ENCODE data around the gene SUGP2.

SUGP2 gene

GRCh38 chr19:18969931-18970659 is 63.2 kb downstream of the SUGP2 start:
- no peak for DNase-seq (ENCODE audit: extremely low spot score)
- ChIA-PET POLR2A (interaction anchor here (1.6 kb wide), 1 partner anchor 51 kb away, joined by 4 read pairs; the partner anchor contains the start of genes COPE and DDX49), CTCF (interaction anchor here (0.6 kb wide), 1 partner anchor 22 kb away, joined by 3 read pairs; no protein-coding TSS in a partner anchor)
- TF ChIP-seq PKNOX1 (IDR thresholded peaks at IDR 0.05) (no peak), SUZ12 (IDR thresholded peaks at IDR 0.05) (no peak), FOXK2 (IDR thresholded peaks at IDR 0.05) (no peak), BHLHE40 (IDR thresholded peaks at IDR 0.05; ENCODE audit: borderline replicate concordance) (no peak), SP1 (IDR thresholded peaks at IDR 0.05) (no peak), FOXA1 (IDR thresholded peaks at IDR 0.05) (no peak), LEF1 (IDR thresholded peaks at IDR 0.05; ENCODE audit: borderline replicate concordance) (no peak), HDGF (IDR thresholded peaks at IDR 0.05; ENCODE audit: borderline replicate concordance) (no peak), ARNT (IDR thresholded peaks at IDR 0.05) (no peak), FOXM1 (IDR thresholded peaks at IDR 0.05; ENCODE audit: borderline replicate concordance) (no peak), TARDBP (IDR thresholded peaks at IDR 0.05) (no peak), ZNF384 (IDR thresholded peaks at IDR 0.05) (no peak), NFRKB (IDR thresholded peaks at IDR 0.05) (no peak), ELF4 (IDR thresholded peaks at IDR 0.05) (no peak), L3MBTL2 (conservative IDR thresholded peaks at IDR 0.05) (no peak), CTBP1 (IDR thresholded peaks at IDR 0.05; ENCODE audit: borderline replicate concordance) (no peak)

GRCh38 chr19:18967358-18968146 is 65.8 kb downstream of the SUGP2 start:
- no peak for TF ChIP-seq TARDBP (IDR thresholded peaks at IDR 0.05)
- TF ChIP-seq ZNF384 (IDR thresholded peaks at IDR 0.05), result no peak
- TF ChIP-seq LEF1 (IDR thresholded peaks at IDR 0.05; ENCODE audit: borderline replicate concordance), result no peak
- TF ChIP-seq SUZ12 (IDR thresholded peaks at IDR 0.05), result no peak
- TF ChIP-seq FOXM1 (IDR thresholded peaks at IDR 0.05; ENCODE audit: borderline replicate concordance), result no peak
- no peak for TF ChIP-seq FOXA1 (IDR thresholded peaks at IDR 0.05)
- no peak for TF ChIP-seq ELF4 (IDR thresholded peaks at IDR 0.05)
- no peak for TF ChIP-seq L3MBTL2 (conservative IDR thresholded peaks at IDR 0.05)
- TF ChIP-seq NFRKB (IDR thresholded peaks at IDR 0.05), result no peak
- no peak for TF ChIP-seq PKNOX1 (IDR thresholded peaks at IDR 0.05)
- TF ChIP-seq FOXK2 (IDR thresholded peaks at IDR 0.05), result no peak
- no peak for TF ChIP-seq CTBP1 (IDR thresholded peaks at IDR 0.05; ENCODE audit: borderline replicate concordance)
- no peak for TF ChIP-seq SP1 (IDR thresholded peaks at IDR 0.05)
- TF ChIP-seq HDGF (IDR thresholded peaks at IDR 0.05; ENCODE audit: borderline replicate concordance), result no peak
- TF ChIP-seq BHLHE40 (IDR thresholded peaks at IDR 0.05; ENCODE audit: borderline replicate concordance), result no peak
- no peak for TF ChIP-seq ARNT (IDR thresholded peaks at IDR 0.05)
- POLR2A ChIA-PET, result no interaction called here
- no peak for DNase-seq (ENCODE audit: extremely low spot score)
- CTCF ChIA-PET, result no interaction called here

- TF ChIP-seq BHLHE40 (IDR thresholded peaks at IDR 0.05; ENCODE audit: borderline replicate concordance), result no peak
- TF ChIP-seq SUZ12 (IDR thresholded peaks at IDR 0.05), result no peak
- TF ChIP-seq L3MBTL2 (conservative IDR thresholded peaks at IDR 0.05), result no peak
- no peak for TF ChIP-seq HDGF (IDR thresholded peaks at IDR 0.05; ENCODE audit: borderline replicate concordance)
- no peak for TF ChIP-seq ZNF384 (IDR thresholded peaks at IDR 0.05)
- TF ChIP-seq PKNOX1 (IDR thresholded peaks at IDR 0.05), result no peak
- TF ChIP-seq CTBP1 (IDR thresholded peaks at IDR 0.05; ENCODE audit: borderline replicate concordance), result no peak
- TF ChIP-seq LEF1 (IDR thresholded peaks at IDR 0.05; ENCODE audit: borderline replicate concordance), result no peak
- TF ChIP-seq SP1 (IDR thresholded peaks at IDR 0.05), result no peak
- no peak for TF ChIP-seq FOXK2 (IDR thresholded peaks at IDR 0.05)
- no peak for TF ChIP-seq NFRKB (IDR thresholded peaks at IDR 0.05)
- TF ChIP-seq FOXM1 (IDR thresholded peaks at IDR 0.05; ENCODE audit: borderline replicate concordance), result no peak
- TF ChIP-seq ARNT (IDR thresholded peaks at IDR 0.05), result no peak
- no peak for TF ChIP-seq ELF4 (IDR thresholded peaks at IDR 0.05)
- ChIA-PET POLR2A (interaction anchor here (1.4 kb wide), 1 partner anchor 47 kb away, joined by 3 read pairs; the partner anchor contains the start of genes COPE and DDX49), CTCF (interaction anchor here (1.1 kb wide), 1 partner anchor 20 kb away, joined by 4 read pairs; no protein-coding TSS in a partner anchor)
- DNase-seq (ENCODE audit: extremely low spot score), result no peak
Measured at GRCh38 chr19:18966307-18966706, 67.0 kb downstream of the SUGP2 start.

GRCh38 chr19:18964121-18964520 is 69.2 kb downstream of the SUGP2 start:
- ChIA-PET CTCF (interaction anchor here (0.7 kb wide), 1 partner anchor 349 kb away, joined by 3 read pairs; no protein-coding TSS in a partner anchor), POLR2A (no interaction called here)
- TF ChIP-seq LEF1 (IDR thresholded peaks at IDR 0.05; ENCODE audit: borderline replicate concordance), result no peak
- no peak for DNase-seq (ENCODE audit: extremely low spot score)

- TF ChIP-seq BHLHE40 (IDR thresholded peaks at IDR 0.05; ENCODE audit: borderline replicate concordance) (no peak), CTBP1 (IDR thresholded peaks at IDR 0.05; ENCODE audit: borderline replicate concordance) (no peak), NFRKB (IDR thresholded peaks at IDR 0.05) (no peak), FOXM1 (IDR thresholded peaks at IDR 0.05; ENCODE audit: borderline replicate concordance) (no peak), ELF4 (IDR thresholded peaks at IDR 0.05) (no peak), SP1 (IDR thresholded peaks at IDR 0.05) (no peak), L3MBTL2 (conservative IDR thresholded peaks at IDR 0.05) (no peak), ZNF384 (IDR thresholded peaks at IDR 0.05) (no peak), PKNOX1 (IDR thresholded peaks at IDR 0.05) (no peak), TARDBP (IDR thresholded peaks at IDR 0.05) (no peak), ARNT (IDR thresholded peaks at IDR 0.05) (no peak), FOXK2 (IDR thresholded peaks at IDR 0.05) (no peak), LEF1 (IDR thresholded peaks at IDR 0.05; ENCODE audit: borderline replicate concordance) (no peak), HDGF (IDR thresholded peaks at IDR 0.05; ENCODE audit: borderline replicate concordance) (no peak), SUZ12 (IDR thresholded peaks at IDR 0.05) (no peak), FOXA1 (IDR thresholded peaks at IDR 0.05) (no peak)
- POLR2A ChIA-PET, result no interaction called here
- CTCF ChIA-PET, result no interaction called here
- DNase-seq (ENCODE audit: extremely low spot score), result no peak
Measured at GRCh38 chr19:18961767-18962620, 71.3 kb downstream of the SUGP2 start.
